ENCODE data around the gene RNF166.

DNA sequence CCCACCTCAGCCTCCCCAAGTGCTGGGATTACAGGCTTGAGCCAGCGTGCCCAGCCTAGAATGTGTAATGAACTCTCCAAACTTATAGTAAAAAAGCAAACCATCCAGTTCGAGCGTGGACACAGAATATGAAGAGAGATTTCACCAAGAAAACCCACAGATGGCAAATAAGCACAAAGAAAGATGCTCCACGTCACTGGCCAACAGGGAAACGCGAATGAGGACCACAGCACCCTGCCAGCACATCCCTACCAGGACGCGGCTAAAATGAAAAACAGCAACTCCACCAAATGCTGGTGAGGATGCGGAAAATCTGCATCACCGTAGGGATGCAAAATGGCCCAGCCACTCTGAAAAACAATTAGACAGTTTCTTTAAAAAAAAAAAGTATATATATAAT lies 44.7 kb downstream of the RNF166 start:
- TF ChIP-seq EZH2 (IDR thresholded peaks at IDR 0.05; ENCODE audit: borderline replicate concordance, low read depth, low read length, poor library complexity, severe bottlenecking) = no peak
- no peak for TF ChIP-seq CTCF (conservative IDR thresholded peaks at IDR 0.05; ENCODE audit: low read depth, low read length)
